ENCODE data around the gene TBX15.

DNA sequence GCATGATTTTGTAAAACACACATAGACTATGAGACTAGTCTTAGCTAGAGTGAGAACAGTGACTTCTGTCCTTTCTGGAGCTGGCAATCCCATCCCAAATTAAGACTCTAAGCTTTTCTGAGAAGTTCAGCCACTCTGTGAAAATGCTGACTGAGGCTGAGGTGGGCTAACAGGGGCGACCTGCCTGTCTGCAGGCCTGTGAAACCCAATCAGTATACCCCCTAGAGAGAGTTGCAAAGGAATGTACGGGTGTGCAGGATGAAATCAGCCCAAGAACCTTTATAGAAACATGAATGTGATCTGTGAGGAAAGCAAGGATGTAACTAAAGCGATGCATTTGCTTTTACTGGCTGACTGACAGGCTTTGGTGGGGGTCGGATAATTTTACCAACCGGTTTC, 16.0 kb upstream of the TBX15 start:
- TF ChIP-seq POLR2A (IDR thresholded peaks at IDR 0.05): no peak
- TF ChIP-seq, protein P1, sequence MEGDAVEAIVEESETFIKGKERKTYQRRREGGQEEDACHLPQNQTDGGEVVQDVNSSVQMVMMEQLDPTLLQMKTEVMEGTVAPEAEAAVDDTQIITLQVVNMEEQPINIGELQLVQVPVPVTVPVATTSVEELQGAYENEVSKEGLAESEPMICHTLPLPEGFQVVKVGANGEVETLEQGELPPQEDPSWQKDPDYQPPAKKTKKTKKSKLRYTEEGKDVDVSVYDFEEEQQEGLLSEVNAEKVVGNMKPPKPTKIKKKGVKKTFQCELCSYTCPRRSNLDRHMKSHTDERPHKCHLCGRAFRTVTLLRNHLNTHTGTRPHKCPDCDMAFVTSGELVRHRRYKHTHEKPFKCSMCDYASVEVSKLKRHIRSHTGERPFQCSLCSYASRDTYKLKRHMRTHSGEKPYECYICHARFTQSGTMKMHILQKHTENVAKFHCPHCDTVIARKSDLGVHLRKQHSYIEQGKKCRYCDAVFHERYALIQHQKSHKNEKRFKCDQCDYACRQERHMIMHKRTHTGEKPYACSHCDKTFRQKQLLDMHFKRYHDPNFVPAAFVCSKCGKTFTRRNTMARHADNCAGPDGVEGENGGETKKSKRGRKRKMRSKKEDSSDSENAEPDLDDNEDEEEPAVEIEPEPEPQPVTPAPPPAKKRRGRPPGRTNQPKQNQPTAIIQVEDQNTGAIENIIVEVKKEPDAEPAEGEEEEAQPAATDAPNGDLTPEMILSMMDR (IDR thresholded peaks at IDR 0.05): no peak
